Esophagus squamous epithelium (tissue), 5 donors: ENCODE results near the gene ATF2. TPM values are rescaled to one million over a fixed set of nuclear protein-coding genes. Genes with fewer than 3 reads are reported as not detected.
A peak's percentile ranks its signal among the peaks of the same experiment; 100 is the strongest.

ENCODE experiments used
- DNase-seq: peaks from one replicate; lab custom pipeline; 2025; lab: John Stamatoyannopoulos, UW
- H3K27ac ChIP-seq, 4 donors: fragments of 200-600 bp; sonication (generic); one replicate each; pipeline ENCODE4 v1.5.1; 2016 to 2019; ENCODE audit warnings: mild to moderate bottlenecking in 1 of 4
- H3K27me3 ChIP-seq, 4 donors: fragments of 200-600 bp; sonication (generic); 1 replicate in 3 of 4; 2 replicates in 1 of 4; pipeline versions ENCODE4 v1.5.1 to v1.6.0; 2017 to 2021; ENCODE audit warnings: antibody characterized with exemption in 1 of 4
- H3K36me3 ChIP-seq, 3 donors: fragments of 200-600 bp; sonication (generic); one replicate each; pipeline ENCODE4 v1.5.1; 2016 to 2019
- H3K4me1 ChIP-seq, 3 donors: fragments of 200-600 bp; sonication (generic); one replicate each; pipeline ENCODE4 v1.5.1; 2017 to 2019
- H3K4me3 ChIP-seq, 4 donors: fragments of 200-600 bp; sonication (generic); 1 replicate in 3 of 4; 2 replicates in 1 of 4; pipeline ENCODE4 v1.5.1; 2016 to 2019; ENCODE audit warnings: mild to moderate bottlenecking in 2 of 4, moderate library complexity in 1 of 4
- H3K9me3 ChIP-seq, 3 donors: fragments of 200-600 bp; sonication (generic); one replicate each; pipeline ENCODE4 v1.5.1; 2016 to 2019
- POLR2A ChIP-seq, 4 donors: fragments of 450-650 bp; IDR thresholded peaks; one replicate each; pipeline ENCODE4 v1.6.1; 2017; ENCODE audit warnings: antibody characterized with exemption in 4 of 4, mild to moderate bottlenecking in 4 of 4, moderate library complexity in 3 of 4
- WGBS, 2 donors: methylation state at CpG; one replicate each; pipeline ENCODE4 v1.1.5; 2018; 5-methylcytosine and 5-hydroxymethylcytosine counted together
- intact Hi-C: fragments of 100-400 bp; cut with DNase I; formaldehyde crosslinking; loops from one replicate; pipeline ENCODE4 v1.15.0; 2022
- total RNA-seq, 4 donors: library from RNA; depleted of rRNA; stranded (reverse); fragments of >200 nt; gene quantifications; one replicate each; pipeline ENCODE4 v1.1.0, GENCODE V29; 2016
- TF ChIP-seq, protein P1 (sequence below), 6 experiments: fragments of 450-650 bp in 4 of 6; fragments of 200-600 bp in 2 of 6; sonication (generic) in 2 of 6; IDR thresholded peaks; one replicate each; pipeline ENCODE4 v1.5.1; 2016 to 2019; ENCODE audit warnings: antibody characterized with exemption in 6 of 6, mild to moderate bottlenecking in 4 of 6, moderate library complexity in 4 of 6
- donor health status: DM: yes; HTN: yes; CAD: no.

The ATF2 gene
- total RNA-seq, 4 donors from 2014 or later, result 9.9 to 40.1 (median 18.0) TPM

DNA sequence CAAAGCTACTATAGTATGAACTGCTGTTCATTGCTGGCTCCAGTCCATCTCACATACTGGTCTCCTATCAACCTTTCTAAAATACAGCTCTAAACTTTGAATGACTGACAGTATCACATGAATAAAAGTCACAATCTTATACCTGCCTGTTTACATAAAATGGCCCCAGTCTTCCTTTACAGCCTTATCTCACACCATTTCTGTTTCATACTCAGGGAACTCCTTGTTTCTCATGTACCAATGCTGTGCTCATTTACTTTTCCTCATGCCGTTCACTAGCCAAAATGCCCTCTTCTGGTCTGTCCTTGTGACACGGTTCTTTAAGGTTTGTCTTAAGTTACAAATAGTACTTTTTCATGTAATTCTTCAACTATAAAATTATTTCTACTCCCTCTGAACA is 7.3 kb upstream of the ATF2 start:
- H3K4me1 ChIP-seq, result peaks cover 0 to 17% (median 0%) of the 10 kb centered on the region in 3 donors
- WGBS, 2 donors, result 86 to 90% methylated on average over 2 of the region's 2 CpGs

DNA sequence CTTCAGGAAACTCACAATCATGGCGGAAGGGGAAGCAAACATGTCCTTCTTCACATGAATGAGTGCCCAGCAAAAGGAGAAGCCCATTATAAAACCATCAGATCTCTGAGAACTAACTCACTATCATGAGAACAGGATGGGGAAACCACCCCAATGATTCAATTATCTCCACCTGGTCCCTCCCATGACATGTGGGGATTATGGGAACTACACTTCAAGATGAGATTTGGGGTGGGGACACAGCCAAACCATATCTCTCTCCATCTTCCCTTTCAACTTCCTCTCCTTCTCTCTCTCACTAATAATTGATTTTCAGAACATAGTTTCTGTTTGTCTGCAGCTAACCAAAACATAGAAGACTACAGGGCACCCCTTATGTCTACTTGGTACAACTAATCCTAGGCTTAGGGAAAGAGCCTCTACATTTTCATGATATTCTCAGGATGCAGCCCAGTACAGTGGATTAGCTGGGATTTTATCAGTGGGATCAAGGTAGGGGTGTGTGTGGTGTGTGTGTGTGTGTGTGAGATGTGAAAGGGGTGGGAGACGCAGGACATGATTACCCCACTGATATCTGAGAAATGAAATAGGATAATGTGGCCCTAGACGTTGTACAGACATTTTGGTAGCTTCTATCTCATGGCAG is 2.8 kb upstream of the ATF2 start:
- no peak overlapping the region for H3K27ac ChIP-seq
- intact Hi-C loops, result no loop called here
- TF ChIP-seq, protein P1, sequence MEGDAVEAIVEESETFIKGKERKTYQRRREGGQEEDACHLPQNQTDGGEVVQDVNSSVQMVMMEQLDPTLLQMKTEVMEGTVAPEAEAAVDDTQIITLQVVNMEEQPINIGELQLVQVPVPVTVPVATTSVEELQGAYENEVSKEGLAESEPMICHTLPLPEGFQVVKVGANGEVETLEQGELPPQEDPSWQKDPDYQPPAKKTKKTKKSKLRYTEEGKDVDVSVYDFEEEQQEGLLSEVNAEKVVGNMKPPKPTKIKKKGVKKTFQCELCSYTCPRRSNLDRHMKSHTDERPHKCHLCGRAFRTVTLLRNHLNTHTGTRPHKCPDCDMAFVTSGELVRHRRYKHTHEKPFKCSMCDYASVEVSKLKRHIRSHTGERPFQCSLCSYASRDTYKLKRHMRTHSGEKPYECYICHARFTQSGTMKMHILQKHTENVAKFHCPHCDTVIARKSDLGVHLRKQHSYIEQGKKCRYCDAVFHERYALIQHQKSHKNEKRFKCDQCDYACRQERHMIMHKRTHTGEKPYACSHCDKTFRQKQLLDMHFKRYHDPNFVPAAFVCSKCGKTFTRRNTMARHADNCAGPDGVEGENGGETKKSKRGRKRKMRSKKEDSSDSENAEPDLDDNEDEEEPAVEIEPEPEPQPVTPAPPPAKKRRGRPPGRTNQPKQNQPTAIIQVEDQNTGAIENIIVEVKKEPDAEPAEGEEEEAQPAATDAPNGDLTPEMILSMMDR (IDR thresholded peaks at IDR 0.05), result no peak
- no peak for TF ChIP-seq POLR2A (IDR thresholded peaks at IDR 0.05)
- 89 to 95% methylated on average over 3 of the region's 3 CpGs for WGBS, 2 donors
- H3K36me3 ChIP-seq, result peaks cover 0 to 29% (median 0%) of the 10 kb centered on the region in 3 donors
- H3K9me3 ChIP-seq, result no peaks in the 10 kb centered on the region
- H3K4me3 ChIP-seq, result no peak overlapping the region
- no peaks in the 10 kb centered on the region for H3K27me3 ChIP-seq
- DNase-seq, result no peak
- H3K4me1 ChIP-seq, result peaks cover 0 to 26% (median 8%) of the 10 kb centered on the region in 3 donors

More for the DNA sequence above, 7.3 kb upstream of the ATF2 start:
- TF ChIP-seq, protein P1 (IDR thresholded peaks at IDR 0.05), result no peak
- no peak for TF ChIP-seq POLR2A (IDR thresholded peaks at IDR 0.05)
- peaks cover 0 to 72% (median 0%) of the 10 kb centered on the region in 3 donors for H3K36me3 ChIP-seq
- no peak for DNase-seq
- H3K27me3 ChIP-seq, result no peaks in the 10 kb centered on the region
- no peaks in the 10 kb centered on the region for H3K9me3 ChIP-seq
- intact Hi-C loops, result no loop called here
- no peak overlapping the region for H3K27ac ChIP-seq
- no peak overlapping the region for H3K4me3 ChIP-seq

DNA sequence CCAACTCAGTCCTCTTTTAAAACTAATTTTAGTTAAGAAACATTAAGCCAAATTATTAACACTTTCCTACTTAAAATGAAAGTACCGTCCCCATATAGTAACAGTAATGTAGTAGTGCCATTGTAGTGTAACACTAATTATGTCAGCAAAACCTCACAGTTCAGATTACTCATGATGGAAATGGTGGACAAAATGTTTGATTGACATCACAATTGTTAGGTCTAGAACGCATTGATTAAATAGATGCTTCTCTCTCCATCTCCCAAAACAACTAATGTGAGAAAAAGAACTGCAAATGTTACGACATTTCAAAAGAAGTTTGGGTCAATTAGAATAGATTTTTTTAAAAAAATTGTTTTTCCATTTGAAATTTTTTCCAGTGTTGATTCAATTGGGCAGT is 1.2 kb upstream of the ATF2 start:
- peak overlapping the region in 1 of 4 donors; percentile 78 for H3K4me3 ChIP-seq
- 38 to 46% methylated on average over 3 of the region's 3 CpGs for WGBS, 2 donors
- intact Hi-C loops, result no loop called here
- H3K27ac ChIP-seq, result peak overlapping the region in 2 of 4 donors; percentile 94 to 97
- no peak for DNase-seq
- TF ChIP-seq, protein P1 (IDR thresholded peaks at IDR 0.05), result no peak
- no peak for TF ChIP-seq POLR2A (IDR thresholded peaks at IDR 0.05)
- H3K4me1 ChIP-seq, result peaks cover 0 to 30% (median 8%) of the 10 kb centered on the region in 3 donors
- no peaks in the 10 kb centered on the region for H3K27me3 ChIP-seq
- no peaks in the 10 kb centered on the region for H3K9me3 ChIP-seq
- H3K36me3 ChIP-seq, result peaks cover 0 to 18% (median 0%) of the 10 kb centered on the region in 3 donors

DNA sequence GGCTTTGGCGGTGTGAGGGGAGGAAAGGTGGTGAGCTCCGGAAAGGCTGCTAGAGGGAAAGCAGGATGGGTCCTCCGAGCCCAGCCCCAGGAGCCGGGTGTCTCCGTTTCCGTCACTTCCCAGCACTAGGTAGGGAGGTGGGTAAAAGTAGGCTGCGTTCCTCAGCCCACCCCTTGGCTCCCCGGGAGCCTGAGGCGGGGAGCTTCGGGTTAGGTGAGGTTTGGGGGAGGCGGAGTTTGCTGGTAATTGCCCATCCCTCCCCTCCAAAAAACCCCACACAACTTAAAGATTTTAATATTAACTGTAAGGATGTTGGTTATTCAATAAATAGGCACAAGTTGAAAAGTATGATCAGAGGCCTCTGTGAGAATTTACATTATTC is 552 bp upstream of the ATF2 start:
- TF ChIP-seq POLR2A (IDR thresholded peaks at IDR 0.05), result peak in 1 of 4 donors; percentile 76
- TF ChIP-seq, protein P1 (IDR thresholded peaks at IDR 0.05), result peak in 1 of 6 experiments; percentile 11
- Histone ChIP-seq H3K27me3 (no peaks in the 10 kb centered on the region), H3K36me3 (peaks cover 0 to 12% (median 0%) of the 10 kb centered on the region in 3 donors), H3K4me3 (peak overlapping the region; percentile 77 to 89 (median 79)), H3K4me1 (peaks cover 0 to 30% (median 8%) of the 10 kb centered on the region in 3 donors), H3K27ac (peak overlapping the region; percentile 90 to 97 (median 94)), H3K9me3 (no peaks in the 10 kb centered on the region)
- intact Hi-C loops, result no loop called here
- DNase-seq, result no peak
- 0% methylated on average over 7 to 11 of the region's 11 CpGs for WGBS, 2 donors

DNA sequence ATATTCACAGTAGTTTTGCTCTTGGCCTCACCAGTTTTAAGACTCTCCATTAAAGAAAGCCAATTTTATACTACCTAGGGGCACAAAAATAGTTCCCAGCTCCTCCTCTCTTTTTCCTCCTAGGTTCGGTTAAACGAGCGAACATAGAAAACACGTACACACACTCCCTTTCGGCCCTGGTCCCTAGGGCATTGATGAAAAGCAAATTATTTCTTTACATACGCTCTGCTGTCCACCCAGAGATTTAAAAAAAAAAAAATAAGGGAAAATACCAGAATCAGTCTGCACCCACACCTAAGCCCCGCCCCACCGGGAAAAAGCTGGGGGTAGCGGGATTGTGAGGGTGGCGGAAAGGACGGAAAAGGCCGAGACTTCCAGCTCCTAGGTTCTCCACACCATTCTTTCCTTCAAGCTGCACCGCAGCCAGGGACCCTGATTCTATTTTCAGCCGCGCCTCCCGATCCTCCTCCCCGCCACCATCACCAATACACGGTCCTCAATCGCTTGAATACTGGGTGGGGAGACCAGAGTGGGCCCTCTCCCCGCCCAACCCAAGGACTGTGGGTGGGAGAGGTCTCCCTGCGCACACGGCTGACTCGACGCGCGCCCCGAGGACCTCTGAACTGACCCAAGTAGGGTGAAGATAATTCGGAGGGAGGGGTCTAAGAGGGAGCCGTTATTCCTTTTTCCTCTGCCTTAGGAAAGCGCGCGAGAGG is 769 bp downstream of the ATF2 start:
- TF ChIP-seq, protein P1 (IDR thresholded peaks at IDR 0.05), result no peak
- no peak for TF ChIP-seq POLR2A (IDR thresholded peaks at IDR 0.05)
- peak overlapping the region; percentile 77 to 89 (median 79) for H3K4me3 ChIP-seq
- peaks cover 0 to under 1% (median 0%) of the 10 kb centered on the region in 3 donors for H3K36me3 ChIP-seq
- WGBS, 2 donors, result 0 to 1% methylated on average over 12 to 18 of the region's 32 CpGs
- intact Hi-C loops, result no loop called here
- peaks cover 0 to 30% (median 8%) of the 10 kb centered on the region in 3 donors for H3K4me1 ChIP-seq
- H3K9me3 ChIP-seq, result no peaks in the 10 kb centered on the region
- no peaks in the 10 kb centered on the region for H3K27me3 ChIP-seq
- DNase-seq, result peak; percentile 1
- peak overlapping the region; percentile 90 to 97 (median 94) for H3K27ac ChIP-seq
